Measurements from ENCODE around the gene CYB561. TPM values are rescaled to one million over a fixed set of nuclear protein-coding genes. Genes with fewer than 3 reads are reported as not detected.
A peak's percentile ranks its signal among the peaks of the same experiment; 100 is the strongest.

Gene CYB561
- total RNA-seq, 2 experiments from 2014 or later: 1.1 to 2.2 TPM

DNA sequence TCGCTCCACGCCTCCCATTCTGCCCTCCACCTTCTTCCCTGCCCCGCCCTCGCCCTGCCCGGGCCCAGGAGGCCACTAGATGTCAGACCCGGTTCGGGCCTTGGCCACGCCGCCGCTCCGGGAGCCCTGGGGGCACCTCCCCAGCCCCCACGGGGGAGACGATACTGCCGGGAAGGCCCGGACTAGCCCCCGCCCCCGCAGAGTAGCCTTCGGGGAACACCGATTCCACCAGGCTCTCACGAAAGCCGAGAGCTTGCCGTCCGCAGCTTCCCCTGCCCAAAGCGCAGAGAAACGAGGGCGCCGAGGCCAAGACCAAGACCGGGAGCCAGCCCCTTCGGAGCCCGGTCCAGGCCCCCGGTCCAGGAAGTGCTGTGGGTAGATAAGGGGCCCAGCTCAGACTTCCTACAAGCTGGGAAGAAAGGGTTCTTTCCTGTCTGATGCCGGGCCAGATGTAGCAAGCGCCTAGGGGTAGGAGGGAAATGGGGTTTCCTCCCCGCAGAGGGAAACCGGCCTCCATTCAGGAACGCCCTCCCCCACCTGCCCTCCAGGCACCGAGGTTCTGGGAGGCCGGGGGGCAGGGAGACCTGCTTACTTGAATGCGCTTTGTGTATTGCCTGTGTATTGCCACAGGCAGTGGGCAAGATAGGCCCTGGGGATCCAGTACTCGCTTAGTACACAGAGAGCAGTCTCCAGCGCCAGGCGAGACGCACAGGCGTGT lies 806 bp upstream of the CYB561 start:
- peaks cover 21% of the 10 kb centered on the region for H3K4me1 Mint-ChIP-seq
- peaks cover 9% of the 10 kb centered on the region for H3K27me3 Mint-ChIP-seq
- H3K4me3 Mint-ChIP-seq: peak overlapping the region; percentile 67
- H3K9me3 Mint-ChIP-seq: no peaks in the 10 kb centered on the region
- DNase-seq: peak; percentile 62
- H3K27ac Mint-ChIP-seq: peak overlapping the region; percentile 79
- H3K36me3 Mint-ChIP-seq: peaks cover 2% of the 10 kb centered on the region

DNA sequence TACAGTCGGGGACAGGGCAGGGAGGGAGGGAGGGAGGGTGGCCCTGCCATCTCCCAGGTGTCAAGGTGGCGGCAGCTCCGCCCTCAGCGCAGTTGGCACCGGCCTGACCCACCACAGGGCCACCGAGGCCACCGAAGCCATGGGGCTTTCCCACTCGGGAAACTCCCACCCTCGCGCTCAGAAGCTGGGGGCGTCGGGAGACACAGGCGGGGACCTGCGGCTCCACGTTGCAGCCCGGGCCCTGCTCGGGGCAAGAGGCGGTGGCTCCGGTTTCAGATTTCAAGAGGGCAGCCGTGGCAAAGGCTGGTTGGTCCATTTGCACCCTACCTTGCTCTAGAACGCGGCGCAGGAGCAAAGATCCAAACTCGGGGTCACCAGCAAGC lies 544 bp downstream of the CYB561 start:
- Mint-ChIP-seq H3K36me3 (peaks cover 2% of the 10 kb centered on the region), H3K27ac (no peak overlapping the region), H3K9me3 (no peaks in the 10 kb centered on the region), H3K4me3 (peak overlapping the region; percentile 55), H3K4me1 (peaks cover 19% of the 10 kb centered on the region), H3K27me3 (peaks cover 9% of the 10 kb centered on the region)
- peak; percentile 61 for DNase-seq

DNA sequence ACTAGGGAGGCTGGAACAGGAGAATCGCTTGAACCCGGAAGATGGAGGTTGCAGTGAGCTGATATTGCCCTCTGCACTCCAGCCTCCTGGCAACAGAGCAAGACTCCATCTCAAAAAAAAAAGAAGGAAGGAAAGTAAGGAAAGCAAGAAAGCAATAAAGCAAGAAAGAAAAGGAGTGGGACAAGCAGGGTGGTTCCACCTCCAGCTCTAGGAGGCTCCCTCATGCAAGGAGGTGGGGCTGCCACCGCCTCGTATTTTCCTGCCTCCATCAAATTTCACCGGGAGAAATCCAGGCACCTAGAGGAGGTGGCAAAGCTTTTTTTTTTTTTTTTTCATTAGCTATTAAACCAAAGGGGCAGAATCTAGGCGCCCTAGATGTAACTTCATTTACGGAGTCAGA lies 1.0 kb downstream of the CYB561 start:
- Mint-ChIP-seq H3K27ac (peak overlapping the region; percentile 61), H3K4me3 (peak overlapping the region; percentile 55), H3K36me3 (peaks cover 2% of the 10 kb centered on the region), H3K9me3 (no peaks in the 10 kb centered on the region), H3K4me1 (peaks cover 19% of the 10 kb centered on the region), H3K27me3 (peaks cover 9% of the 10 kb centered on the region)
- DNase-seq: no peak

DNA sequence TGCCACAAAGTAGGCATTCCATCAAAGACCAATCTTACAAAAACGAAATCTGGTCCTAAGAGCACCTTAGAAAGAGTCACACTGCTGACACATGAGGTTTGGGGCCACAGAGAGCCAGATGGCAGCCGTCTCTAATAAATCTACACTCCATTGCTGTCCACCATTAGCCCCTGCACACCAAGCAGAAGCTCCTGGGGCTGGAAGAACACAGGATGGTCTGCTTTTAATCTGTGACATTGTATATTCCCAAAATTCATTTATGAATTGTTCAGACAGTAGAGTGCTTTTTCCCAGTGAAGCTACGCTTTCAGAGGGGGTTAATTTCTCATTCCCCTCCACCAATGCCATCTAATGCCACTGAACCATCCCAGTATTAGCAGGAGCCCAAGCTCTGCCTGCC lies 1.6 kb downstream of the CYB561 start:
- peaks cover 2% of the 10 kb centered on the region for H3K36me3 Mint-ChIP-seq
- H3K9me3 Mint-ChIP-seq: no peaks in the 10 kb centered on the region
- no peak overlapping the region for H3K27ac Mint-ChIP-seq
- H3K4me1 Mint-ChIP-seq: peaks cover 21% of the 10 kb centered on the region
- H3K27me3 Mint-ChIP-seq: peaks cover 9% of the 10 kb centered on the region
- no peak for DNase-seq
- H3K4me3 Mint-ChIP-seq: no peak overlapping the region

DNA sequence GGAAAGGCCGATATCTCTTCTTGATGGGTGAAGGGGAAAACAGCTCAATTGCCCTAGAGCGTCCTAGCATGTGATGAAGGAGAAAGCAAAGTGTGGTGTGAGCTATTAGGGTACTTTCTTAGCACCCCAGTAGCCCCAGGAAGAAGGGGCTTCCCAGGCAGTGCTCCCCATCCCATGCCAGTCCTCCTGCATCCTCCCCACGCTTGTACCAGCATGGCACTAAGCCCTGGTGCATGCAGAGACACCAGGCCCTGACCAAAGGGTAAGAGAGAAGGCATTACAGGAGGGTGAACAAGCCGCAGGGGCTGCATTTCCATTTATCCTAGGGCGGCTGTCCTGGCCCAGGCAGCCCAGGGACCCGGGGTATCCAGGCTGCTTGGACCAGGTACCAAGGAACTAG lies 3.1 kb downstream of the CYB561 start:
- Mint-ChIP-seq H3K36me3 (no peaks in the 10 kb centered on the region), H3K4me3 (no peak overlapping the region), H3K4me1 (peaks cover 21% of the 10 kb centered on the region), H3K27ac (no peak overlapping the region), H3K9me3 (no peaks in the 10 kb centered on the region), H3K27me3 (peaks cover 4% of the 10 kb centered on the region)
- DNase-seq: no peak

DNA sequence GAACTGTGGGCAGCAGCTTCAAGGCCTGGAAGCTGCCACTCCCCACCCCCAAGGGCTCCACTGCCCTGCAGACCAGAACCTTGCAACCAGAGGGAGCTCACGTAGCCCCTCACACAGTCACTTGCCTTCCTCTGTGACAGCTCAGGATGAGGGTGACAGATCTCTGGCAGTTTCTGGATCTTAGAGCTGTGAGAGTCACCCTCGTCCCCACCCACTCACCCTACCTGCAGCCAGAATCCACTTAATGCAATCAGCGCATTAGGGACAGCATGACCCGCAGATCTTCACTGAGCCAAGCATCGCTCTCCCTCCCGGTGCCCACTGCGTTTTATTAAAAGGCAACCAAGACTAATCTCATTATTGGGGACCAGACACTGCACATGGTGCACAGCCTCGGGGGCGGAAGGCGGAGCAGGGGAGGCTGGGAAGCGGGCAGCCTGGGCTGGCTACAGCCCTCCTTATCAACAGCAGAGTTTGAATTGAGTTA lies 3.5 kb downstream of the CYB561 start:
- no peak overlapping the region for H3K4me3 Mint-ChIP-seq
- H3K27ac Mint-ChIP-seq: no peak overlapping the region
- H3K9me3 Mint-ChIP-seq: no peaks in the 10 kb centered on the region
- peaks cover 21% of the 10 kb centered on the region for H3K4me1 Mint-ChIP-seq
- H3K36me3 Mint-ChIP-seq: no peaks in the 10 kb centered on the region
- peaks cover 4% of the 10 kb centered on the region for H3K27me3 Mint-ChIP-seq
- no peak for DNase-seq

DNA sequence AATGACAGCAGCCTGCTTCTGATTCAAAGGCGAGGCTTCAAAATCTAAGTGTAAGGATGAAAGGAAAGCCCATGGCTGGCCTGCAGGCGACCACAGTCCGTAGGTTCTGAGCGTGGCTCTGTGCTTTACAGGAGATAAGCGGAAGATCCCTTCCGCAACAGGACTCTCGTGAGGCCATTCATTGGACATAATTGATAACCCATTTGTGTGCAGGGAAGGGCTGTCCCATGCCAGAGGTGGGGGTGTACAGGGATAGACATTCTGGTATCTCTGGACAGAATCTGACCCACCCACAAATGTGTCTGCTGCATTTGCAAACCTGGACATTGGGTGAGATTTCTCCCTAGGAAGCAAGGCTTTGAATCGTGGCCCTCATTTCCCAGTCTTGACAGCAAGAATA lies 4.0 kb downstream of the CYB561 start:
- H3K36me3 Mint-ChIP-seq: no peaks in the 10 kb centered on the region
- peaks cover 16% of the 10 kb centered on the region for H3K4me1 Mint-ChIP-seq
- no peak overlapping the region for H3K27ac Mint-ChIP-seq
- no peaks in the 10 kb centered on the region for H3K9me3 Mint-ChIP-seq
- DNase-seq: no peak
- H3K4me3 Mint-ChIP-seq: no peak overlapping the region
- H3K27me3 Mint-ChIP-seq: peaks cover 4% of the 10 kb centered on the region

DNA sequence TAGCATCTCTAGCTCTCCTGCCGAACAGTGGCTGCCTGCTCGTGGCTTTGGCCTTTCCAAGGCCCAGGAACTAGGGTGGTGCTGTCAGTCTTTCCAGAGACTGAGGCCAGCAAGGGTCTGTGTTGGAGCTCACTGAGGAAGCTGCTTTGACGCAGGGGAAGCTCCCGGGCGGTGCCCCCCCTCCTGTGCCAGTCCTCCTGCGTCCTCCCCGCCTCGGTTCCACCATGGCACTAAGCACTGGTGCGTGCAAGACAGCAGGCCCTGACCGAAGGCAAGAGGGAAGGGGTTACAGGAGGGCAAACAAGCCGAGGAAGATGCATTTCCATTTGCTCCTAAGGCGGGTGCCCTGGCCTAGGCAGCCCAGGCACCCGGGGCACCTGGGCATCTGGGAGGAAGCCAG lies 4.5 kb downstream of the CYB561 start:
- Mint-ChIP-seq H3K27me3 (peaks cover 4% of the 10 kb centered on the region), H3K36me3 (no peaks in the 10 kb centered on the region), H3K4me1 (peaks cover 15% of the 10 kb centered on the region), H3K9me3 (no peaks in the 10 kb centered on the region), H3K27ac (no peak overlapping the region), H3K4me3 (no peak overlapping the region)
- DNase-seq: no peak

DNA sequence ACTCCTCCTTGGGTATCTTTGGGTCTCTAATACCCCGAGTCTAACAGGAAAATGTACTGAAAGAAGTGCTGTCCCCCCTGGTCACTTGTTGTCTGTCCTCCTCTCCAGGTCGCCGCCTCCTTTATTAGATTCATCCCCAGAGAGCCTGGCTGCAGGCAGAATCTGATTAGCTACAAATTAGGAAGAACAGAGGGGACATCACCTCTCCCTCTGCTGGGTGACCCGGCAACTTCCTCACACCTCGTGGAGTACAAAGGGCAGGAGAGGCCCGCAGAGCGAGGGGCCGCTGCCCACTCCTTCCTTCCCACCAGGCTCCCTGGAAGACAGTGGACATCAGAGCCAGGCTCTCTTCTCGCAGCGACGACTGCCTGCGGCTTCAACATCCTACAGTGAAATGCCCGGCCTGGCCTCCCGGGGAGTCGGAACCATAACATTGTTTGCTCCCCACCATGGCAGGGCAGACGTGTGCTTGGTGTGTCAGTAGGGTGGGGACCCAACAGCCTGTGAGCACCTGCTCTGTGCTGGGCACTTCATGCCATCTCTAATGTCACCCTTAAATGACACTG lies 5.3 kb downstream of the CYB561 start:
- no peaks in the 10 kb centered on the region for H3K9me3 Mint-ChIP-seq
- no peak overlapping the region for H3K4me3 Mint-ChIP-seq
- H3K27me3 Mint-ChIP-seq: peaks cover 4% of the 10 kb centered on the region
- H3K36me3 Mint-ChIP-seq: no peaks in the 10 kb centered on the region
- peaks cover 15% of the 10 kb centered on the region for H3K4me1 Mint-ChIP-seq
- DNase-seq: no peak
- H3K27ac Mint-ChIP-seq: no peak overlapping the region

DNA sequence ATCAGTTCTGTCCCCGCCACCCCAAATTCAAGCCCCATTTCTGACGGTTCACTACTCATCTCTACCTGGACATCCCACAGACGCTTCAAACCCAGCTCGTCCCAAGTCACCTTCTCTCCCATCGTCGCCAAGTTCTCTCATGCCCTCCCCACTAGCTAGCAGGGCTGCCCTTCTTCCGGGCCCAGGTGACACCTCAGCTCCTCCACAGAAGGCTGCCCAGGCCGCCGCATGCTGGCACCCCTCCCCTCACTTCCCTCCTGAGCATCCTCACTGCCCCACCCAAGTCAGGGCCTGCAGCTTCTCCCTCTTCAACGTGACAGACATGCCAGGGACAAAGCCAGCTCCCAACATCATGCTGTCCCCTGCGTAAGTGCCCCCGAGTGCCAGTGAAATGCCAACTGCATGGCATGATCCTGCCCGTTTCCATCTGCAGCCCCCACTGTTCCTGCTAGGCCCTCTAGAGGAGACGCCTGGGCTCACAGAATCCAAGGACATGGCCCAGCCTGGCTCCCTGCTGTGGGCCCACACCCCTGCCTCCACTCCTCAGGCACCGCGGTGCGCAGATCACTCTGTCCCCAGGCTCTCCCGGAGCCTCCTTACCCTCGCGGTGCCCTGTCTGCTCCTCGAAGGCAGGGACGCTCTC lies 5.9 kb downstream of the CYB561 start:
- Mint-ChIP-seq H3K4me1 (peaks cover 13% of the 10 kb centered on the region), H3K4me3 (peak overlapping the region; percentile 6), H3K9me3 (no peaks in the 10 kb centered on the region), H3K27me3 (peaks cover 4% of the 10 kb centered on the region), H3K36me3 (no peaks in the 10 kb centered on the region), H3K27ac (peak overlapping the region; percentile 57)
- DNase-seq: no peak

DNA sequence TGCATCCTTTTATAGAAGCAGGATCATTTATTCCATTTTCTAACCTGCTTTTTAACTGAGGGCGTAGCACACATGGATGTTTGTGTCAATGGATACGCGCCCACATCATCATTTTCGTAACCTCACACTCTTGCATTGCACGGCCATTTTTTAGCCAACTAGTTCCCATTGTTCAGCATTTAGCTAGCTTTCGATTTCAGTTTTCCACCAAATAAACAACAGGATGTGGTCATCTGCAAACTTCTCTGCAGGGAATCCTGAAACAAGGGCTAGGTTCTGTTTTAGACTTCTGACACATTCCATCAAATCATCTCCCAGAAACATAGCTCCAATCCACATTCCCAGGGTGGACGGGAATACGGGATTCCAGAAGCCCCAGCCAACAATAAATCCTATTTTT lies 6.4 kb downstream of the CYB561 start:
- Mint-ChIP-seq H3K4me3 (peak overlapping the region; percentile 6), H3K9me3 (no peaks in the 10 kb centered on the region), H3K4me1 (peaks cover 17% of the 10 kb centered on the region), H3K36me3 (no peaks in the 10 kb centered on the region), H3K27me3 (peaks cover 4% of the 10 kb centered on the region), H3K27ac (peak overlapping the region; percentile 57)
- no peak for DNase-seq

DNA sequence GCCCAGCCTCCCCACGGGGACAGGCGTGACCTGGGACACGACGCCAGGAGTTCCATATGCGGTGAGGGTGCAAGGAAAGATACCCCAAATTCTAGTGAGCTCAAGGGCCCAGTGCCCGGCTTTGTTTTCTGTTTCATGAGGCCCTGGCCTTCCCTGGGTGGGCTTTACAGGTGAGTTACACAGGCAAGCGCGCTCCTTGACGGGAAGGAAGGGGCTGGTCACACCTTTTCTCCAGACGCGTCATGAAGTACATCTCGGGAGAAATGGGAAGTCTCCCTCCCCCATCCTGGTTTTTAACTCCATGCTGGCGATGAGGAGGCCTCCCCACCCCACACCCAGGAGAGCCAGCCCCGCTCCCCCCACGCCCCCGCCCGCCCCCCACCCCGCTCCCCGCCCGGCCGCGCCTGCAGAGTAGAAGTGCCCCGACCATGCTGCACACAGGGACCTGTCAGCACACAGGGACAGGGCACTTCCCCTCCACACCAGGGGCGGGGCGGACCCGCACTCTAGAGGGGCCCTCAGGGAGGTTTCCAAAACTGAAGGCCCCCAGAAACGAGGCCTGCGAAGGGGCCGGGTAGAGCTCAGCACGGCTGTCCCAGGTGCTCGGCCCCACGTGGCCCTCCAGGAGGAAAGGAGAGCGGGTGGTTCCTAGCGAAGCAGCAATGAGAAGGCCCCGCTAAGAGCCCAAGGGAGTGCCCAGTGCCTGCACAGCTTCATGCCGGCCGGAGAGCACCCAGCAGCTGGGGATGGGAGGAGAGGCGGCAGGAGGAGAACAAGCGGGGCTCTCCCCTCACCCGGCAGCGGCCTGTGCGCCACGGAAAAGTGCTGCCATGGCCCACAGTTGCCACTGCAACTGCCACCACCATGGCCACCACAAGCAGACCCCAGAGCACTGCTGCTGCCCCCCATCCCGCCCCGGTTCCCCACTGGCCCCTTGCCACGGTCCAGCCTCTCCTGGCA lies 7.7 kb downstream of the CYB561 start:
- Mint-ChIP-seq H3K36me3 (no peaks in the 10 kb centered on the region), H3K9me3 (no peaks in the 10 kb centered on the region), H3K4me3 (no peak overlapping the region), H3K4me1 (peaks cover 20% of the 10 kb centered on the region), H3K27me3 (peaks cover 5% of the 10 kb centered on the region), H3K27ac (no peak overlapping the region)
- no peak for DNase-seq

DNA sequence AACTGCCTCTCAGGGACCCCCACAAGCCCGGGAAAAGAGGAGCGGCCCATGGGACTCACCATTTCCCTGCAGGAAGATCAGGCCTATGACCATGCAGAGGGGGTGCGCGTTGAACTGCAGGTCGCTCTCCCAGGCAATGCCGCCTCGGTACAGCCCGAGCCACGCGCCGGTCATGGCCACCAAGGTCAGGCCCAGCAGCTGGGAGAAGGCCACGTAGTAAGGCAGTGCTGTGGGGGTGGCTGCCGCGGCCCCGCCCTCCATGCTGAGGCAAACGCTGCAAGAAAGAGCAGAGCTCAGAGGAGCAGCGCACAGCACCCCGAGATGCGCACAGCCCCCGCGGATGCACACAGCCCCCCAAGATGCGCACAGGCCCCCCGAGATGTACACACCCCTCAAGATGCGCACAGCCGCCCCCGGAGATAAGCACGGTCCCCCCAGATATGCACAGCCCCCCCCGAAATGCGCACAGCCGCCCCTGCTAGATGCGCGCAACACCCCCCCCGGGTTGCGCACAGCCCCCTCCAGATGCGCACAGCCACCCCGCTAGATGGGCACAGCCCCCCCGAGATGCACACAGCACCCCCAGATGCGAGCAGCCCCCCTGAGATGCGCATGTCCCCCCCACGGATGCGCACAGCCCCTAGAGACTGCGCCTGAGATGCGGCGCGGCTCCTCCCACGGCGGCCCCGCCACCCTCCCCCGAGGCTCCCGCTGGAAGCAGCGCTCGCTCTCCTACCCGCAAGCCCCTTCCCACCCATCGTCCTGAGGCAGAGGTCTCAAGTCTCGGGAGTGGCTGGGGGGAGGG lies 8.6 kb downstream of the CYB561 start:
- Mint-ChIP-seq H3K27me3 (peaks cover 14% of the 10 kb centered on the region), H3K36me3 (no peaks in the 10 kb centered on the region), H3K4me1 (peaks cover 20% of the 10 kb centered on the region), H3K4me3 (no peak overlapping the region), H3K9me3 (no peaks in the 10 kb centered on the region), H3K27ac (no peak overlapping the region)
- DNase-seq: no peak

DNA sequence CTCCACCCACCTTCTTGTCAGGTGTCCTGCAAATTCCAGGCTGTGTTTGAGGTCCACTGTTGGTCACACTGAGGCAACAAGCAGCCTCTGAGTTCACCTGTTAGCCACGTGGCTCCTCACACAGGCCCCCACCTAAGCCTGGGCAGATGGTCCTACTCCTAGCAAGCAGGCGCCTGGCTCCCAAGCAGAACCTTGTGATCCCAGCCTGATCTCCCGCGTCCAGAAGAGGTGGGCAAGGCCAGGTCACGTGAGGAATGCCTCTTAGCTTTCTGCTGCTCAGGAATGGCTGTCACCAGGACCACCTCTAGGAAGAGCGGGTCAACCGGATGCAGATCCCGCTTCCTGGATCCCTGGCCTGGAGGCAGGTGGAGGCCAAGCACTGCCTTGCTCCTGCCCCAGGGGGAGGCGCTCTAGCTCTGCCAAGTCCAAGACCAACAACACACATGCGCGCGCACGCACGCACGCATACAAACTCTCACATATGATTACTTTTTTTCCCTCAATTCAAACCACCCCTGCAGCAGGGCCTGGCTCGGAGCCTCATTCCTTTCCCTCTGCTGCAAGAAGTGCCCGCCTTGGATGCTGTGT lies 9.5 kb downstream of the CYB561 start:
- H3K4me1 Mint-ChIP-seq: peaks cover 18% of the 10 kb centered on the region
- H3K36me3 Mint-ChIP-seq: no peaks in the 10 kb centered on the region
- no peak overlapping the region for H3K27ac Mint-ChIP-seq
- no peak overlapping the region for H3K4me3 Mint-ChIP-seq
- H3K27me3 Mint-ChIP-seq: peaks cover 15% of the 10 kb centered on the region
- no peaks in the 10 kb centered on the region for H3K9me3 Mint-ChIP-seq
- DNase-seq: no peak

All from activated naive CD8-positive, alpha-beta T cell treated with anti-CD3 and anti-CD28 coated beads for 36 hours (primary cell).